LNCaP clone FGC (cell line): Measurements from ENCODE around the gene SPNS1.

Source experiments
- DNase-seq: peaks from one replicate; pipeline ENCODE4 v3.0.0-alpha.2; 2011; ENCODE audit warnings: low read depth
- H3K4me3 ChIP-seq: 2 replicates; pipeline ENCODE4 v1.5.1; 2011; ENCODE audit warnings: mild to moderate bottlenecking, low read depth, low read length, control low read depth
- CTCF ChIP-seq: IDR thresholded peaks from 2 replicates; pipeline ENCODE4 v1.5.1; 2012; ENCODE audit warnings: mild to moderate bottlenecking; ENCODE audit not compliant: control insufficient read depth, insufficient read depth; ENCODE audit errors: extremely low read depth

The SPNS1 gene

DNA sequence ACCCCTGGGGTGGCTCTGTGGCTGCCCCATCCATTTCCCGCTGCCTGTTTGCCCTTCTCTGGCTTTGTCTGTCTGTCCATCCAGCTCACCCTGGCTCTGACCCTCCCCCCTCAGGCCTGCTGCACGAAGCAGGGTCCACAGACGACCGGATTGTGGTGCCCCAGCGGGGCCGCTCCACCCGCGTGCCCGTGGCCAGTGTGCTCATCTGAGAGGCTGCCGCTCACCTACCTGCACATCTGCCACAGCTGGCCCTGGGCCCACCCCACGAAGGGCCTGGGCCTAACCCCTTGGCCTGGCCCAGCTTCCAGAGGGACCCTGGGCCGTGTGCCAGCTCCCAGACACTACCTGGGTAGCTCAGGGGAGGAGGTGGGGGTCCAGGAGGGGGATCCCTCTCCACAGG lies 9.5 kb downstream of the SPNS1 start:
- no peak overlapping the region for H3K4me3 ChIP-seq
- no peak for DNase-seq
- TF ChIP-seq CTCF: no peak

GRCh38 chr16:28984619-28985135 lies 10.1 kb downstream of the SPNS1 start, which contains the start of gene LAT:
TSS of gene LAT (plus strand) at chr16:28985052. CDS start at chr16:28985418, 366 bp downstream.
- TF ChIP-seq CTCF: no peak
- DNase-seq: no peak
- H3K4me3 ChIP-seq: no peak within 1 kb of the TSS

GRCh38 chr16:28985211-28986041 lies 10.8 kb downstream of the SPNS1 start:
- no peak overlapping the region for H3K4me3 ChIP-seq
- no peak for DNase-seq
- no peak for TF ChIP-seq CTCF

GRCh38 chr16:28986046-28986445 lies 11.5 kb downstream of the SPNS1 start:
- no peak for DNase-seq
- TF ChIP-seq CTCF: no peak
- no peak overlapping the region for H3K4me3 ChIP-seq

- no peak for DNase-seq
- TF ChIP-seq CTCF: no peak
- no peak overlapping the region for H3K4me3 ChIP-seq
These were observed 11.9 kb downstream of the SPNS1 start for GRCh38 chr16:28986492-28986891.

- no peak overlapping the region for H3K4me3 ChIP-seq
- DNase-seq: no peak
- no peak for TF ChIP-seq CTCF
These were observed 12.7 kb downstream of the SPNS1 start for GRCh38 chr16:28987170-28987853.
